ENCODE measurements around the gene PHF14. TPM values are rescaled to one million over a fixed set of nuclear protein-coding genes. Genes with fewer than 3 reads are reported as not detected.

Gene PHF14
- total and polyA plus RNA-seq, 2 donors (not counting 3 experiments of a cell fraction or from before 2014, with no cell fraction given) = 8.8 to 43.4 TPM

DNA sequence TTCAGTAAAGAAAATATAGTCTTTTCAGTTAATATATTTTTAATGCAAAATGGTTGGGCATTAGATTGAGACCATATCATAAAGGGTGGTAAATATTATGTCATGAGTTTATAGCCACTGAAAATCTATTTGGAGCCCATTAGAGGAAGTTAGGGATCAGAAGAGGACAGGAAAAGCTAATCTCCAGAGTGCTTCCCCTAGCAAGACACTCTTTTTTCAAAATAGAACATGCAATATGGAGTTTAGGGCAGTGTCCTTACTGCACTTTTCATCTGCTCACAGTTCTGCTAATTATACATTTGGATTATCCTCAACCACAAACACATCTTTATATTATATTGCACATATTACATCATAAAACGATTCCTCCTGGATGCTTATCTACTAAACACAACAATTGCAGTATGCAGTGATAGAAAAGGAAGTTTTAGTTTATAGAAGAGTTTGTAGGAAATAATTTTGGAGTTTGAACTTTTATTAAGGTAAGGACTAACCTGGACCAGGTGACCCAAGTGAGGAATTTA lies 159.8 kb downstream of the PHF14 start:
- ChIA-PET POLR2A (no interaction called here), CTCF (interaction anchor here (1.6 kb wide), 1 partner anchor 32 kb away, joined by 3 read pairs; no protein-coding TSS in a partner anchor)
- FAIRE-seq (no peak), DNase-seq (ENCODE audit: low read depth, low spot score) (no peak)
- Histone ChIP-seq H3K4me1 (ENCODE audit: control insufficient read depth, extremely low read depth, insufficient read depth, low read length) (peaks cover 5% of the 10 kb centered on the region), H4K20me1 (replicated peaks; ENCODE audit: control insufficient read depth, extremely low read depth, insufficient read depth, low read length) (no peaks in the 10 kb centered on the region), H3K9me3 (replicated peaks; ENCODE audit: control insufficient read depth, insufficient read depth, low read length) (no peaks in the 10 kb centered on the region), H3K4me3 (replicated peaks in 1 of 3; ENCODE audit: insufficient read depth in 1 of 3, low read depth in 1 of 3, low read length in 3 of 3) (no peak overlapping the region), H3K27ac (ENCODE audit: insufficient read depth, low read depth, low read length) (no peak overlapping the region), H3K79me2 (ENCODE audit: control insufficient read depth, insufficient read depth, low read length) (no peaks in the 10 kb centered on the region), H3K9ac (replicated peaks; ENCODE audit: extremely low read depth, insufficient read depth, low read length) (no peak overlapping the region), H3K27me3 (ENCODE audit: control insufficient read depth in 2 of 2, insufficient read depth in 2 of 2, low read length in 2 of 2) (no peaks in the 10 kb centered on the region), H2AFZ (ENCODE audit: low read depth, low read length) (no peak overlapping the region), H3K36me3 (ENCODE audit: control insufficient read depth in 2 of 2, extremely low read depth in 1 of 2, insufficient read depth in 2 of 2, low read length in 2 of 2) (no peaks in the 10 kb centered on the region), H3K9me1 (replicated peaks; ENCODE audit: control insufficient read depth, extremely low read depth, insufficient read depth, low read length) (no peaks in the 10 kb centered on the region), H3K4me2 (ENCODE audit: insufficient read depth, low read length) (no peak overlapping the region)
- TF ChIP-seq POLR2AphosphoS5 (IDR thresholded peaks at IDR 0.05; ENCODE audit: insufficient read depth, low read depth, low read length) = no peak
- TF ChIP-seq, protein P1, sequence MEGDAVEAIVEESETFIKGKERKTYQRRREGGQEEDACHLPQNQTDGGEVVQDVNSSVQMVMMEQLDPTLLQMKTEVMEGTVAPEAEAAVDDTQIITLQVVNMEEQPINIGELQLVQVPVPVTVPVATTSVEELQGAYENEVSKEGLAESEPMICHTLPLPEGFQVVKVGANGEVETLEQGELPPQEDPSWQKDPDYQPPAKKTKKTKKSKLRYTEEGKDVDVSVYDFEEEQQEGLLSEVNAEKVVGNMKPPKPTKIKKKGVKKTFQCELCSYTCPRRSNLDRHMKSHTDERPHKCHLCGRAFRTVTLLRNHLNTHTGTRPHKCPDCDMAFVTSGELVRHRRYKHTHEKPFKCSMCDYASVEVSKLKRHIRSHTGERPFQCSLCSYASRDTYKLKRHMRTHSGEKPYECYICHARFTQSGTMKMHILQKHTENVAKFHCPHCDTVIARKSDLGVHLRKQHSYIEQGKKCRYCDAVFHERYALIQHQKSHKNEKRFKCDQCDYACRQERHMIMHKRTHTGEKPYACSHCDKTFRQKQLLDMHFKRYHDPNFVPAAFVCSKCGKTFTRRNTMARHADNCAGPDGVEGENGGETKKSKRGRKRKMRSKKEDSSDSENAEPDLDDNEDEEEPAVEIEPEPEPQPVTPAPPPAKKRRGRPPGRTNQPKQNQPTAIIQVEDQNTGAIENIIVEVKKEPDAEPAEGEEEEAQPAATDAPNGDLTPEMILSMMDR (IDR thresholded peaks at IDR 0.05; ENCODE audit: extremely low read depth in 1 of 2, insufficient read depth in 1 of 2, low read depth in 1 of 2, low read length in 2 of 2) = no peak
- no peak for TF ChIP-seq MYC (IDR thresholded peaks at IDR 0.05; ENCODE audit: low read depth, low read length)
- no peak for TF ChIP-seq FOS (IDR thresholded peaks at IDR 0.05; ENCODE audit: borderline replicate concordance, insufficient read depth, low read length)
- TF ChIP-seq EZH2 (IDR thresholded peaks at IDR 0.05; ENCODE audit: borderline replicate concordance, low read depth, low read length, severe bottlenecking) = no peak
- no peak for TF ChIP-seq GATA2 (IDR thresholded peaks at IDR 0.05; ENCODE audit: insufficient read depth, insufficient read length, low read depth, low read length)
- no peak for TF ChIP-seq POLR2A (IDR thresholded peaks at IDR 0.05; ENCODE audit: low read depth, low read length)
- no peak for TF ChIP-seq JUN (IDR thresholded peaks at IDR 0.05; ENCODE audit: borderline replicate concordance, insufficient read depth, insufficient read length, low read depth)
- TF ChIP-seq, protein P2, sequence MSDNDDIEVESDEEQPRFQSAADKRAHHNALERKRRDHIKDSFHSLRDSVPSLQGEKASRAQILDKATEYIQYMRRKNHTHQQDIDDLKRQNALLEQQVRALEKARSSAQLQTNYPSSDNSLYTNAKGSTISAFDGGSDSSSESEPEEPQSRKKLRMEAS (IDR thresholded peaks at IDR 0.05; ENCODE audit: insufficient read depth, insufficient read length) = no peak
- intact Hi-C loops (cut with micrococcal nuclease) (no loop called here), dilution Hi-C loops (cut with MboI; ENCODE audit: extremely low pct_ligation_motif_present, low sequenced_read_pairs) (no loop called here)
- no TSS peak for BruUV-seq (replicated peaks)
